Amygdala (tissue), 56 donors: ENCODE results near the gene HIVEP3.
A peak's percentile ranks its signal among the peaks of the same experiment; 100 is the strongest.

Source experiments
- DNase-seq, 56 donors: peaks; one replicate each; lab custom pipeline; 2025; lab: John Stamatoyannopoulos, UW

The HIVEP3 gene

DNA sequence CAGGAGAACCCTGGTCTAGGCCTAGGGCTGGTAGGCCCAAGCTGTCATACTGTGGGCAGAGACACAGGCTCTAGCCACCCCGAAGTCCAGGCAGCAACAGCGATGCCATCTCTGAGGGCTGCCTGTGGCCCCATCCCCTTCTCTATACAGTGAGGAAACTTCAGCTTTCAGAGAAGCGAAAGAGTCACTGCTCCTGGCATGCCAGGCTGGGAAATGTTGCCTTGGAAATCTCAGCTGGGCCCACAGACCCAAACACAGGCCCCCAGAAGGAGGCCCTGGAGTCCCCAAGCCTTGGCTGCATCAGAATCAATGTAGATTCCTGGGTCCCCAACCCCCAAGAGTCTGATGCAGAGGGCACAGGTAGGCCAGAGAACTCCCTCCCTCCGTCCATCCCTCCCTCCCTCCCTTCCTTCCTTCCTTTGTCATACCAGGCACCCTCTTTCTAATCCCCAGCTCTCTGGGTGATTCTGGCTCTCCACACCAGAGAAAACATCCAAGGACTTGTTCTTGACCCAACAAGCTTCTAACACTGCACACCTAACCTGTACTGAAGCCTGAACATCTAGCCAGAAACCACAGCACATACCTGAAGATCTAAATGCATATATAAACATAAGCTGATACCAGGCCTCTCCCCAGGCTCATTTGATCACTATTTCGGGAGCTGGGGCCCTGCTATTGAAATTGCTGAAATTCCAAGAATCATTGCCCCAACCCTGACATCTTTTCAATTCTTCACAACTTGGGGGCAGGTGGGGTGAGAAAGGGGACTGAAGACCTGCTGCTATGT, 291.0 kb downstream of the HIVEP3 start:
- no peak for DNase-seq

DNA sequence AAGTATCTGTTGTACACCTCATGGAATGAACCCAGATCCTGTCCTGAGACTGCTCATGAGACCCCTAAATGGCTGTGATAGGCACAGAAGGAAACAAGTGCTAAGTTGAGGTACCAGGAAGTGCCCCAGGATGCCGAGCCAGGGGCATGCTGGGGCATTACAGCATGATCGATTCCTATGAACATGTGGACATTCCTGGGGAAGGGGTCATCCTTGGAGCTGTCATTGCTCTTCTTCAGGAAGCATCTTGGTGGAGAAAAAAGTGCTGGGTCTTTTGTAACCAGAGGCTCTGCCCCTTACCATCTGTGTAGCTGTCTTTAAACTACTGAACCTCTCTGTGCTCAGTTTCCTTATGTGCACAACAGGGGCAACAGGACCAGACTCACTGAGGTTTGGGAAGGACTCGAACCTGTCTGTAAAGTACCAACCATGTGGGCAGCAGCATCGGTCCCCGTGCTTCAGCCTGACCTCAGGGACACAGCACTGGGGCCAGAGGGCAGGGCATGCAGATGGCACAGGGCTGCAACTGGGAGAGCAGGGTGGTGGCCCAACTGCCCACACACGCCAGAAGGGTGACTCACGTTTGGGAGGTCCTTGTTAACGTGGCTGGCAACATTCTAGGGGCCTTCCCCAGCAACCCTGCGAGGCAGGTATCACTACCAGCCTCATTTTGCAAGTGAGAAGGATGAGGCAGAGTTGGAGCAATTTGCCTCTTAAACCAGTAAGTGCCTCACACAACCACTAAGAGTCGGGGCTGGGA, 291.9 kb downstream of the HIVEP3 start:
- DNase-seq = no peak

DNA sequence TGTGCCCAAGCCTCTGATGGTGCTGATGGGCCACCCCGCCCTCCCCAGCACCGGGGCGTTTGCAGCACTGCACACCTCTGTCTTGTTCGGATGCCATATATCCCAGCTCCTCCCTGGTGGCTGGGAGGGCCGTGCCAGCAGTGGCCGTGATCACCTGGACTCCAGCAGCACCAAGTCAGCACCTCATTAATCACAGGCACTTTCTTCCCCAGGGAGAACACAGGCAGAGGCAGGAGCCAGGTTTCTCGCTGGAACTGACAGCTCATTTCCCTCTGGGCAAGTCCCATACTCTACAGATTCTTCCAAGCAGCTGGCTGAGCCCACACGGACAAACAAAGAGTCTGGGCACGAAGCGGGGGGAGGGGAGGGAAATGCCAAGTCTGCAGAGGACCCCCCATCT, 292.6 kb downstream of the HIVEP3 start:
- DNase-seq = no peak

DNA sequence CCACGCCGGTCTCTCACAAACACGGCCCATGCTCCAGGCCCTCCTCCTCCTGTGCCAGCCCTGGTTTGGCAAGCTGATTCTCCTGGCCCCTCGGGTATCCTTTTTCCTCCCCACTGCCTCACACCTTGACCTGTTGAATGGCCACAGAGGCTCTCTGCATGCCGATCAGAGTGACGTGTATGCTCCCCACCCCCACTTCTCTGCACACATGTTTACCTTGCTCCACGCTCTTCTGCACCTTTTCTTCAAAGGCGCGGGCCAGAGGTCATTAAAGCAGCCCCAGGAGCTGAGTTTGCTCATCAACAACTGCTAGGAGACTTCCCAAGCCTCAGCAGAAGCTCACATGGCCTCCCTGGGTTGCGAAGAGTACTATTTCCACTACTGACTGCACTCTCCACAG, 295.0 kb downstream of the HIVEP3 start:
- DNase-seq = no peak

DNA sequence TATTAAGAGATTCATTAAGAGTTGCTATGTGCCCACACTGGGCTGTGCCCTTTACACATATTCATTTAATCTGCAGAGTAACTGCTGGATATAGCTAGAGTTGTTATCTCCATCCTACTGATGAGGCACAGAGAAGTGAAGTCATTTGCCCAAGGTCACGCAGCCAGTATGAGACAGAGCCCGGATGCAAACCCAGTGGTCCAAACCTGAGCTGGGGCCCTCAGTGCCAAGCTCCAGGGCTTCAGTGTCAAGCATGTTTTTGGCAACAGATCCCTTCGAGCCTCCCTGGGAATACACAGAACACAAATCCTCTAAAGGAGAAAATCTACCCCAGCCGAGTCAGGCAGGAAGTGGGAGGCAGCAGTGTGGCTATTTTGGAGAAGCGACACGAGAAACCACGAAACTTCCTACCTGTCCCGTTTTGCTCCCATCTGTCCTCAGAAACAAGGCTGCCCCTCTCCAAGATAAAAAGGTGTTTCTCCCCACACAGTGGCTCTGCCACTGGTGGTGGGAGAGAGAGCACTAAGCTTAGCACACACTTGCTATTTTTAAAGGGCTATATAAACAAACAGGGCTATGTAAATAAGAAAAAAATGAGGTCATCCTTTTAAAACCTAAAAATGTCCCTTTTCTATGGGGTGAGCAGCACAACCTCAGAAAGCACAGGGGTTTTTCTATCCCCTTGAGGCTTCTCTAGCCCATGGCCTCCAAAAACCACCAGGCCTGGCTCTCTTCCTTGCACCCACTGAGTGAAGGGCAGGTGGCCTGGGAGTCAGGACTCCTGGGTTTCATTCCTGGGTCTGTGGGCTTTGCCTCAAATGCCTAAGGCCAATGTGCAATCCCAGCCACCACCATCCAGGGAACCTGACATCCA, 295.6 kb downstream of the HIVEP3 start:
- no peak for DNase-seq

DNA sequence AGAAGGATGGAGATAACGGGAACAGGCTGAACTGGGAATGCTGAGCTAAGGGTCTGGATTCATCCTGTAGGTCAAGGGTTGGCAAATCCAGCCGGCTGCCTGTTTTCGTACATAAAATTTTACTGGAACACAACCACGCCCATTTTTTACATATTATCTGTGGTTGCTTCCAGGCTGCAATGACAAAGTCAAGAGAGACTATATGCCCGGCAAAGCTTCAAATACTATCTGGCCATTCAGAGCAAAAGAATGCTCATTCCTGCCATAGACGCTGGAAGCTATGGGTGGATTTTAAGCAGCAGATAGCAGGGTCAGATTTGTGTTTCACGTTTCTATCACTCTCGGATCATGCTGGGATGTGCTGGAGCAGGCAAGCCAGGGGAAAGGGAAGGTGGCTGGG, 296.3 kb downstream of the HIVEP3 start:
- DNase-seq = no peak

DNA sequence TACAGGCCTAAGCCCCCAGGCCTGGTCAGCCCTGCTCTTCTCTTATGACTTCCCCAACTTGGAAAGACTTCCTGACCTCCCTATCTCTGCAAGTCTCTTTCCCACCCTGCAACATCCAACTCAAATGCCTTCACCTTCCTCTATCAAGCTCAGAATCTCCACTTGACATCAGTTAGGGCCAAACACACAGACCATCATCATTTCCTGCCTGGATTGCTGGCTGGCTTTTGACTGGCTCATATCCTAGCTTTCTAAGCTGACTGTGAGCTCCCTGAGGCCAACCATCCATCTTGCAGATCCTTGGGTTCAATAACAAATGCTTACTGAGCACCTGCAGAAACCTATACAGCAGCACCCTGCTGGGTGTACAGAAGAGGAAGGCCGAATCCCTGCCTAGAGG, 296.9 kb downstream of the HIVEP3 start:
- DNase-seq = no peak

DNA sequence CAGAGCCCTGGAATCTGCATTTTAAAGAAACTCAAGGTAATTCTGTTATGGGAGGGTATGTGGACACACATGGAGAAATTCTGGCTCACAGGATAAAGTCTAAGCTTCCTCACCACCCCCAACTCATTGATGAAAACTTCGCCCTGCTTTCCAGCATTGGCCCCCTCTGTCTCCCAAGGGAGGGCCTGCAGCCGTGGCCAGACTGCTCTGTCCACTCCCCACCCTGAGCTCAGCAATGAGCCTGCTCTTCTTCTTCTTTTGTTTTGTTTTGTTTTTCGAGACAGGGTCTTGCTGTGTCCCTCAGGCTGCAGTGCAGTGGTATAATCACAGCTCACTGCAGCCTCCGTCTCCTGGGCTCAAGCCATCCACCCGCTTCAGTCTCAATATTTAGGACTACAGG, 297.5 kb downstream of the HIVEP3 start:
- DNase-seq = no peak

DNA sequence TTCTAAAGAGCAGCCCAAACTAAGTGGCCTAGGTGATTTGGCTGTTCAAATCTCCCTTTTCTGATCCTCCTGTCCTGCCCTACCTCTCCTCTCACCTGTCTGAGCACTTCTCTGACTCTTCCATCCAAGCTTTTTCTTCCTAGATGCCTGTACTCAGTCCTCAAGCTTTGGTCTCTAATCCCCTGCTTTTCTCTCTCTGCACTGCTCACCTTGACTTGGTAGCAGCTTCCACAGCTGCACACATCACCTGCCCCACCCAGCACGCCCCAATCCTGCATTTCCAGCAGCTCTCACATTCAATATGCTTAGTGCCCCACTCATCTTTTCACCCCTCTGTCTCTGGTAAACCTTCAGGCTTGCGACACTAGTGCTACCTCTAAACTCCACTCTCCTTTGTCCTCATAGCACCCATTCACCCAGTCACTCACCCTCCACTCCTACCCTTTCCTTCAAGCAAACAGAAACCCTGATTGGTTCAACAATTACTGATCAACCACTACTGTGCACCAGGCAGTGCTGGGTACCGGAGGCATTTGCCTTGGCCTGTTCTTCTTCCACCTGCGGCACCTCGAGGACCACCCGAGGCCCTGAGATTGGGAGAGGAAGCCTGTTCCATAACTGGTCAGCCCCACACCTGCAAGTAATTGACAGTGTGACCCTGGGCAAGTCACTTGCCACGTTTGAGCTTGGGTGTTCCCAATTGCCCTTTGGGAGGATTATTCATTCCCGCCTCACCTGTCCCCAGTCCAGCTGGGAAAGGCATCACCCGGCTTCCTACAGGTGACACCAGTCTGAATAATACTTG, 298.2 kb downstream of the HIVEP3 start:
- no peak for DNase-seq

DNA sequence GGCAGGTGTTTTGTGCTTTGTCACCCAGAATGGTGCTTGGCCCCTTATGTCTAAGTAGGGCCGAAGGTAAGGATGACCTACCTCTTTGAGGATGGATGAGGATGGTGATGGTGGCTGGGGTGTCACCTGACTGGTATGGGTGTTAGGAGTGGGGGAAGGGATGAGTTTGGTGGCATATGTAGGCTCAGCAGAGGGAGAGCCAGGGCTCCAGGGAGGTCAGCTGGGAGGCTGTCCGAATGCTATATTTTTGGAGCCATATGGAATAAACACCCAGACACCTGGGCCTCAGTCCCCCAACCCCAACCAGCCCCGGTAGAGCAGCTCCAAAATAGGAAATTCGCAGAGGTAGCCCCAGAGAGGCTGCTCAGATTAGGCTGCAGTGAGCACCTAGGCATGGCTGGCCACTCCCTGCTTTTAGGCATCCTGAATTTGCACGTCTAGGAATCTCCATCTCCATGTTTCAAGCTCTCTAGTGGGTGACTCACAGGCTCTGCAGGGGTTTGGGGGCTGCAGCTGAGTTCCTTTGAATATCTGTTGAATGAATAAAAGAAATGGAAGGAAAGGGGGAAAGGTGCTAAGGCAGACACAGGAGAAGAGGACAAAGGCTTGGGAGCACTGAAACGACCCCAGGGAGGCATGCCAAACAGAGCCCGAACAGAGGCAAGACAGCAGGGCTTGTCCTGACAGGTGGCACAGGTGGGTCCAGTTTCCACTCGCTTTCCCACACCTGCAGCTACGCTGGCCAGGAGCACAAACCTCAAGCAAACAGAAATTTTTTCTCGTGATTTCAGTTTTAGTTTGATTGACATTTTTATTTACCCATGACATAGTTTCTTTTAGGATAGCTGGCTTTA, 299.0 kb downstream of the HIVEP3 start:
- DNase-seq = no peak

DNA sequence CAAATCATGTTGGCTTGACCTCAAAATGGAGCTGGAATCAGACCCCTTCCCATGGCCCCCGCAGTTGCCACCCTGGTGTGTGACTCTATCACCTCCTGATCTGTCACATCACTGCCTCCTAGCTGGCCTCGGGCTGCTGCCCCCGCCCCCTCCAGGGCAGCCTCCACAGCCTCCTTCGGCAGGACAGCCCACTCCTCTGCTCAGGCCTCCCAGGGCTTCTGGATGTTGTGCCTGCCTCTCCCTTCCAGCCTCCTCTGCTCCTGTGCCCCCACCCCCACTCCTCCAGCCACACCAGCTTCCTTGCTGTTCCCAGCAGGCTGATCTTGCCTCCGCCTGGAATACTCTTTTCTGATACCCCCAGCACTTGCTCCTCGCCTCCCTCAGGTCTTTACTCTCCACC, 299.9 kb downstream of the HIVEP3 start:
- DNase-seq = no peak

DNA sequence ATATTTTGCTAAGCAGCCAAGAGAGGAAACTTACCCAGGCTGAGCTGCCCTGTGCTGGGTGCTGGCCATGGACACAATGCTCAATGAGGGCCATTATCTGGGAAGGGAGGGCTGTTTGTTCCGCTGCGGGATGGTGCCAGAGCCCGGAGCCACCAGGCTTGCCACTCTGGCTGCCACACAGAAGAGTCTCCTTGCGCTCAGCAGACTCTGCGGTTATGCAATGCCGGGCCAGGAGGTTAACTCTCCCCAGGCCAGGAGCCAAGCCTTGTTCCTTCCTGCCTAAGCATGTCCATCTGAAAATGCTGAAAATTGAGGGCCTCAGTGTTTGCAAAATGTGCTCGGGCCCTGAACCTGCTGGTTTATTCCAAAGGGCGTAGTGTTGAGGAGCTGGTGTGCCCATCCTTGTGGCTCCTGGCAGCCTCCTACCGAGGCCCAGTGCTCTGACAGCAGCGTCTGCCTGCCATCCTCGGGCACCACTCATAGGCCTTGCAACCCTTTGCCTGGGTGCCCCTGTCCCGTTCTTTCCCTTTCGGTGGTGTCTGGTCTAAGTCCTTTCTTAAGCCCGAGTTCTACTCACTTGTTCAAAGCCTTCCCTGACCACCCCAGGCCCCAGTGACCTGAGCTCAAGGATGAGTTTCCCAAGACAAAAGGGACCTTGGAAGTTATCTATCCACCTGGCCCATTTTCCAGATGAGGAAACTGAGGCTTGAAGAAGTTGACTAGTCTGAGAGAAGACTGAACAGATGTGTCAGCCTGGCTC, 300.5 kb downstream of the HIVEP3 start:
- peak in 54 of 56 donors; percentile 24 to 95 (median 86) for DNase-seq

DNA sequence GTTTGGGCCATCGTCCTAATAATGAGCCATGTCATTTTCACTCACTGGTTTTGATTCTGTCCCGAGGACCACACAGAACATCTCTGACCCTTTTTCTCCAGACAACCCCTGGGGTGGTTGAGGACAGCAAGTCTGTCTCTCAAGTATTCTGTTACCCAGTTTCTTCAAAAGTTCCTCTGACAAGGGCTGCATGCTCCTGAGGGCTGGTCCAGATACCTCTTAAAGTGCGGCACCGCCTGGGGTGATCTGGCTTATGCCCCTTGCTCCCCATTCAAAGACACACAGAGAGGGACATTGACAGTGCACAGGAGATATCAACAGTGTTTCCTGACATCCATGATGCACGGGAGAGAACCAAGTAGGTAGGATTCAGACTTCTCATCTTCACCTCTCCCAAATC, 301.4 kb downstream of the HIVEP3 start:
- DNase-seq = no peak

DNA sequence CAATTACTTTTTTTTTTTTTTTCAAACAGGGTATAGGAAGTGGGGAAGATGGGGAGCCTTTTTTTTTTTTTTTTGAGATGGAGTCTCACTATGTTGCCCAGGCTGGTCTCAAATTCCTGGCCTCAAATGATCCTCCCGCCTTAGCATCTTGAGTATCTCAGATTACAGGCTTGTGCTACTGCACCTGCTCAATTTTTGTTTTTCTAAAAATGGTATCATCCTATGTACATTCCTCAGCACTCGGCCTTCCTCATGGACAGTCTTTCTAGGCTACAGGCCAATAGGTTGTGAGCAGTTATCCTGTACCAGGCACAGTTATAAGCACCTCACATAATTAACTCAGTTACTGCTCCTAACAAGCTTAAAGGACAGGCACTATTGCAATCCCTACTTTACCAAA, 302.2 kb downstream of the HIVEP3 start:
- no peak for DNase-seq

DNA sequence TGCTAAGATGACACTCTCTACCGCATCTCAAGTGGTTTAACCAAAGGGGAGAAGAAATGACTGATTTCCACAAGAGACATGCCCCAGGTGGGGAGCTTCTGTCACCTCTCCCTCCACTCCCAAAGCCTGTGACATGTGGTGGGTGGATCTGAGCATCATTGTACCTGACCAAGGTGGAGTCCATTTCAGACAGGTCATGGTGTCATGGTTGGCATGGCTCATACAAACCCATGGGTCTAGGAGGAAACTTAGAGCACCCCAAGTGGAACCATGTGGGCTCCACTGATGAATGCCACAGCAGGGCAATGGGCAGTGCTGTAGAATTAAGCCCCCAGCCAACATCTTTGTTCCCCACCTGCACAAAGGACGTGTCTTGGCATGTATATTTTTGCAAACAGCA, 302.7 kb downstream of the HIVEP3 start:
- no peak for DNase-seq

DNA sequence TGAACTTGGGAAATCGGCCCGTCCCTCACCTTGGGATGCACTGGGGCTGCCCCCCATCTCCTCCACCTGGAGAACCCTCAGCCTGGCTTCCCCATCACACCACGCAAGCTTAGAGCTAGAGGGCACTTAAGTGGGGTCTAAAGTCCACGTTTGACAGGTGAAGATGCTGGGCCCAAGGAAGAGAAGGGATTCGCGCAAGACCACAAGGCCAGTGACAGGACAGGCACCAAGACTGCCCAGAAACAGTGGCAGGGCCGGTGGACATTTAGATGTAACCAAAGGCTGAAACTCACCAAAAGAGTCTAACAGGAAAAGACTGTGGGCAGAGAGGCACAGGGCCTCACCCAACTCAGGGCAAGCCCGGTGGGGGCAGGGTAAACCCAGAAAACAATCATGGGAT, 303.4 kb downstream of the HIVEP3 start:
- no peak for DNase-seq

DNA sequence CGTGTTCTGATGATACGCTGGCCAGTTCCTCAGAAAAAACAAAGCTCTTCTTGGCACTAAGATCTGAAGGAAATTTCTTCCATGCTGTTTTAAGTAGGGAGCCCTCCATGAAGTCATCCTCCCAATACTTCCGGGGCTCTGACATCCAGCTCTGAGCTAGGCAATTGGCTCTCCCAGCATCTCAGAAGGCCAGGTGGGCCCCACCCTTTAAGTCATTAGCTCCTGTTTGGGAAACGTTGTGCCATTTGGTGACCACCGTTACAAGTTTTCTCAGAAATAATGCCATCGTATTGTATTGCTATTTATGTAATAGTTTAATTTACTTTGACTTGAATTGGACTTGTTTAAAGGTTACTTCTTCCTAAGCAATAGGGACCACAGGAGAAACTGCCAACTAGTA, 303.9 kb downstream of the HIVEP3 start:
- no peak for DNase-seq

DNA sequence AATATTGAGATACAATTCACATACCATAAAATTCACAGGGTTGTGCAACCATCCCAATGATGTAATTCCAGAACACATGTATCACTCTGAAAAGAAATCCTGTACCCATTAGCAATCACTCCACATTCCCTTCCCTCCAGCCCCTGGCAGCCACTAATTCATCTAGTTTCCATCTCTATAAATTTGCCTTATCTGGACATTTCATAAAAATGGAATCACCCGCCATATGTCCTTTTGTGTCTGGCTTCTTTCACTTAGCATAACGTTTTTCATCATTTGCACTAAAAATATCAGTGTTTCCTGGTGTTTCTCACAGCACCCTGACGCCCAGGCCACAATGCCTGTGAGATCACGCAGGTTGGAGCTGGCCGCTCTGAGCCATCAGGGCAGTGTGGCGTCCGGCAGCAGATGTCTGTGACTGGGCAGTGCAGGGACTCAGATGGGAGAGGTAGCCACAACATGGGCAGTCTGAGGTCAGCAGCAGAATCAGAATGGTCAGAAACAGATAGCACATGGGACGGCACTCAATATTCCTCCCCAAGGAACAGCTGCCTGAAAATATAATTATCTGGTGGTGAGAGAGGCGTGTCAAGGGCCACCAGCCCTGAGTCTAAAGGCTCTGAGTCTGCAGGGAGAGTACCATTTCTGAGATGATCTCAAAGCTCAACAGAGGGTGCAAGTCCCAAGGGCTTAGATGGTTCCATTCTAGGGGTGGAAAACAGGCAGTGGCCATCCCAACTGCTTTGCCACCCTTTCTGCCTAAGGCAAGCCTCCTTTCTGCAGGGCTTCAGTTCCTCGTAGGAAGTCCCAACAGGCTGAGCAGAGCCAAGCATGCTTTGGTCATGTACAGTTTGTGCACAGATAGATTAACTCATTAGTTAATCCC, 304.8 kb downstream of the HIVEP3 start:
- no peak for DNase-seq
